ENCODE results near the gene OMP. TPM values are rescaled to one million over a fixed set of nuclear protein-coding genes. Genes with fewer than 3 reads are reported as not detected.

OMP gene
- total RNA-seq, 2 experiments from 2014 or later: not detected

DNA sequence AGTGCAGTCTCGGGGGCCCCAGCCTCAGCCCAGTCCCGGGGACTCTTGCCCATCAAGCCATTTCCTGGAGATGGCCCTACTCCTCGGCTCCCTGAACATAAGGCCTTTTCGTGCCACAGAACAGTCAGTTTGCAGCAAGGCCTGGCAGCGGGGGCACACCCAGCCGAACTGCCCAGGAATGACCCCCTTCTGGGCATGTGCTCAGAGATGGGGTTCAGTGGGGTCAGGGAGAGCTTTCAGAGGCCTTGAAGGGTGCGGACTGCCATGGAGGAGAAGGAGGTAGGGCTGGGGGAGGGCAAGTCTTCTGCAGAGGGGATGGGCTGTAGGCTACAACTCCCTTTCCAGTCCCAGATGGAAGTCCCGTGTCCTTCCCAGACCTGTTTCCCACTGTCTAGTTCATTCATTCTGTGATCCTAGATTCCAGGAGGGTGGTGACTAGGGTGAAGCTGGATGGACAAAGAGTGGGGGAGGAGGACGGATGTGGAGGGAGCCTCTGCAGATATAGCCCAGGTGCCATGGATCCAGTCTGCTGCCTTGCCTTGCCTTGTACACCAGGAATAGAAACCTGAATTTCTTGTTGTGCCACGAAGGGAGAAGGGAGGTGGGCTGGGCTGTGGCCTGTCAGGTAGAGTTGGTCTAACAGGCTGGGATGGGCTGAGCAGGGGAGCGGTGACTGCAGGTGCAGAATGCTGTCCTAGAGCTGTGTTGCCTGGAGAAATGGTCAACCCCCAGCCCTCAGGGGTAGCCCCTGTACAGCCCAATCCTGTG lies 14.2 kb upstream of the OMP start:
- Histone ChIP-seq H2AFZ (ENCODE audit: low read length) (no peak overlapping the region), H3K4me1 (ENCODE audit: insufficient read depth, low read length, poor library complexity, severe bottlenecking) (no peaks in the 10 kb centered on the region), H3K79me2 (ENCODE audit: insufficient read depth, low read depth, low read length) (no peaks in the 10 kb centered on the region), H3K9me3 (ENCODE audit: low read length) (no peaks in the 10 kb centered on the region), H3K4me2 (ENCODE audit: low read length) (no peak overlapping the region), H3K4me3 (ENCODE audit: low read depth, low read length, poor library complexity, severe bottlenecking) (no peak overlapping the region), H4K20me1 (ENCODE audit: insufficient read depth, low read length) (no peaks in the 10 kb centered on the region), H3K36me3 (ENCODE audit: insufficient read depth, low read length) (no peaks in the 10 kb centered on the region), H3K9me2 (ENCODE audit: insufficient read depth, low read length) (no peaks in the 10 kb centered on the region), H3K27ac (ENCODE audit: low read depth, low read length, poor library complexity, severe bottlenecking) (no peak overlapping the region)
- CTCF ChIA-PET (ENCODE audit: unreplicated experiment): no interaction called here
- TF ChIP-seq, protein P1, sequence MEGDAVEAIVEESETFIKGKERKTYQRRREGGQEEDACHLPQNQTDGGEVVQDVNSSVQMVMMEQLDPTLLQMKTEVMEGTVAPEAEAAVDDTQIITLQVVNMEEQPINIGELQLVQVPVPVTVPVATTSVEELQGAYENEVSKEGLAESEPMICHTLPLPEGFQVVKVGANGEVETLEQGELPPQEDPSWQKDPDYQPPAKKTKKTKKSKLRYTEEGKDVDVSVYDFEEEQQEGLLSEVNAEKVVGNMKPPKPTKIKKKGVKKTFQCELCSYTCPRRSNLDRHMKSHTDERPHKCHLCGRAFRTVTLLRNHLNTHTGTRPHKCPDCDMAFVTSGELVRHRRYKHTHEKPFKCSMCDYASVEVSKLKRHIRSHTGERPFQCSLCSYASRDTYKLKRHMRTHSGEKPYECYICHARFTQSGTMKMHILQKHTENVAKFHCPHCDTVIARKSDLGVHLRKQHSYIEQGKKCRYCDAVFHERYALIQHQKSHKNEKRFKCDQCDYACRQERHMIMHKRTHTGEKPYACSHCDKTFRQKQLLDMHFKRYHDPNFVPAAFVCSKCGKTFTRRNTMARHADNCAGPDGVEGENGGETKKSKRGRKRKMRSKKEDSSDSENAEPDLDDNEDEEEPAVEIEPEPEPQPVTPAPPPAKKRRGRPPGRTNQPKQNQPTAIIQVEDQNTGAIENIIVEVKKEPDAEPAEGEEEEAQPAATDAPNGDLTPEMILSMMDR (conservative IDR thresholded peaks at IDR 0.05; ENCODE audit: low read length): no peak
- TF ChIP-seq EZH2phosphoT487 (IDR thresholded peaks at IDR 0.05; ENCODE audit: borderline replicate concordance, low read depth, low read length): no peak
- BruUV-seq (replicated peaks): no TSS peak
- POLR2A ChIA-PET: no interaction called here
- intact Hi-C loops (cut with micrococcal nuclease; ENCODE audit: unreplicated experiment): no loop called here
- no peak for DNase-seq (ENCODE audit: low spot score)

- intact Hi-C loops (cut with micrococcal nuclease; ENCODE audit: unreplicated experiment): no loop called here
- Histone ChIP-seq H4K20me1 (ENCODE audit: insufficient read depth, low read length) (no peaks in the 10 kb centered on the region), H3K9me2 (ENCODE audit: insufficient read depth, low read length) (no peaks in the 10 kb centered on the region), H3K4me2 (ENCODE audit: low read length) (no peak overlapping the region), H3K27ac (ENCODE audit: low read depth, low read length, poor library complexity, severe bottlenecking) (no peak overlapping the region), H2AFZ (ENCODE audit: low read length) (no peak overlapping the region), H3K4me3 (ENCODE audit: low read depth, low read length, poor library complexity, severe bottlenecking) (no peak overlapping the region), H3K9me3 (ENCODE audit: low read length) (no peaks in the 10 kb centered on the region), H3K4me1 (ENCODE audit: insufficient read depth, low read length, poor library complexity, severe bottlenecking) (no peaks in the 10 kb centered on the region), H3K36me3 (ENCODE audit: insufficient read depth, low read length) (no peaks in the 10 kb centered on the region), H3K79me2 (ENCODE audit: insufficient read depth, low read depth, low read length) (no peaks in the 10 kb centered on the region)
- TF ChIP-seq, protein P1 (conservative IDR thresholded peaks at IDR 0.05; ENCODE audit: low read length): no peak
- no peak for TF ChIP-seq EZH2phosphoT487 (IDR thresholded peaks at IDR 0.05; ENCODE audit: borderline replicate concordance, low read depth, low read length)
- no peak for DNase-seq (ENCODE audit: low spot score)
- CTCF ChIA-PET (ENCODE audit: unreplicated experiment): no interaction called here
- POLR2A ChIA-PET: no interaction called here
- BruUV-seq (replicated peaks): no TSS peak
Measured at GRCh38 chr11:77089004-77089545, 13.6 kb upstream of the OMP start.

DNA sequence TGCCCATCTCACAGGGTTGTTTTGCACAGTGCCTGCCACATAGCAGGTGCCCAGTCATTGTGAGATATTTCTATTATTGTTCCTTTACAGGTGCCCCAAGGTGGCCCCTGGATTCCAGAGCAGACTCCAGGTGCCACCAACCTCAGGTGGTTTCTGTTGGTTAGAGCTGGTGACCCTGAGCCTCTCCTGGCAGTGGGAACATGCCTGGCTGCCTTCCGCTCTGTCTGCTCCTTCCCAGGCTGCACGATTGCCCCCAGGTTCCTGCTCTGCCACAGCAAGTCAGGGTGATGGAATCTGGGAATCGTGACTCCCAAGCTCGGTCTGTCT lies 12.6 kb upstream of the OMP start:
- POLR2A ChIA-PET: no interaction called here
- intact Hi-C loops (cut with micrococcal nuclease; ENCODE audit: unreplicated experiment): loop anchor here (2.0 kb wide), 1 partner anchor 283 kb away; no protein-coding TSS in a partner anchor

More for the DNA sequence above, 12.6 kb upstream of the OMP start:
- Histone ChIP-seq H3K9me2 (ENCODE audit: insufficient read depth, low read length) (no peaks in the 10 kb centered on the region), H2AFZ (ENCODE audit: low read length) (no peak overlapping the region), H3K27ac (ENCODE audit: low read depth, low read length, poor library complexity, severe bottlenecking) (no peak overlapping the region), H3K9me3 (ENCODE audit: low read length) (no peaks in the 10 kb centered on the region), H3K4me2 (ENCODE audit: low read length) (no peak overlapping the region), H3K36me3 (ENCODE audit: insufficient read depth, low read length) (no peaks in the 10 kb centered on the region), H3K79me2 (ENCODE audit: insufficient read depth, low read depth, low read length) (no peaks in the 10 kb centered on the region), H3K4me3 (ENCODE audit: low read depth, low read length, poor library complexity, severe bottlenecking) (no peak overlapping the region), H4K20me1 (ENCODE audit: insufficient read depth, low read length) (no peaks in the 10 kb centered on the region), H3K4me1 (ENCODE audit: insufficient read depth, low read length, poor library complexity, severe bottlenecking) (no peaks in the 10 kb centered on the region)
- no peak for TF ChIP-seq EZH2phosphoT487 (IDR thresholded peaks at IDR 0.05; ENCODE audit: borderline replicate concordance, low read depth, low read length)
- TF ChIP-seq, protein P1 (conservative IDR thresholded peaks at IDR 0.05; ENCODE audit: low read length): no peak
- CTCF ChIA-PET (ENCODE audit: unreplicated experiment): interaction anchor here (1.1 to 1.5 kb wide), 2 partner anchors 61 to 170 kb away, joined by 3 to 4 read pairs; no protein-coding TSS in a partner anchor
- no peak for DNase-seq (ENCODE audit: low spot score)
- BruUV-seq (replicated peaks): no TSS peak

All from OCI-LY7 (cell line).